ENCODE measurements around the gene PLCB1.
"Not testable (repeated sequence)": the region's sequence is repeated elsewhere in the genome, so short reads cannot be mapped to it uniquely, and the experiment has no call there.

The PLCB1 gene

DNA sequence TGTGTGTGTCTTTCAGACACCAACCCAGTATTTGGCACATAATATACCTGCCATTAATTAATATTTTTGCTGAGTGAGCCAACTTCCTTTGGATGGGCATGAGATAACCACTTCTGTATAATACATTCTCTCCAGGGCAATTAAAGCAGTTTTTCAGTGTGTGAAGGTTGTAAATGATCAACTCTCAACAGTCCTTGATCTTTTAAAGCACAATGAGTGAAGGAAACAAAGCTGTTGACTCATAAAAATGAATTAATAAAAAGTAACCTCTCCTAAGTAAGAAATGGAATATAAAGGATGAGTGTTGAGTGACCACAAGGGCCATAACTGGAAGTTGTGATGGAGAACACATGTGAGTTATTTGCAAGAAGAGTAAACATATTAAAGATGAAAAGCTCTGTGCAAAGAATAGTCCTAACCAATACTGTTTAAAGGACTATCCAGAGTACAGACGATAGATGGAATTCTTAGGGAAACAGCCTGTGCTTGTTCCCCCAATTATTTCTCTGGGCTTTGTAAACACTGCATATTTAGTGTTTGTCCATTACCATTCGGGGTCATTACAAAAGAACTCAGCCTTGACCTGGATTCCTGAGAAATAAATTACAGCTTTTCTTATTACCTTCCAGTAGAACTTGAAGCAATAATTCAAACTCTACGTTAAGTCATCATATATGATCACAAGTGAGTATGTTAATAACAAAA is 446.2 kb downstream of the PLCB1 start:
- DNase-seq = no peak

DNA sequence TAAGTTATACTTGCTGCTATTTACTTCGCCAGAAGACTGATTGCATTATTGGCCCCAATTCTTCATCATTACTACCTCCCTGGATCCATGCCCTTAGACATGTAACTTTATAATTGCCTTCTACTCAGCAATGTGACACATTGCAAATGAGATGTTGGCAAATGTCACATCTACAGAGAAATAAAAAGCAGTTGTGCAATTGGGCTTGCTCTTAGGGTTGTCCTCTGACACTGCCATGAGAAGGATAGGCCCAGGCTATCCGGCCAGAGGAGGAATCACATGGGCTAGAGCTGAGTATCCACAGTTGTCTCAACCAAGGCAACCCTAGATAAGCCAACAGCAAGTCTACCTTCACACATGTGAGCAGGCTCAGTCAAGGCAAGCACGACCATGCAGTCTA is 447.0 kb downstream of the PLCB1 start:
- no peak for DNase-seq

DNA sequence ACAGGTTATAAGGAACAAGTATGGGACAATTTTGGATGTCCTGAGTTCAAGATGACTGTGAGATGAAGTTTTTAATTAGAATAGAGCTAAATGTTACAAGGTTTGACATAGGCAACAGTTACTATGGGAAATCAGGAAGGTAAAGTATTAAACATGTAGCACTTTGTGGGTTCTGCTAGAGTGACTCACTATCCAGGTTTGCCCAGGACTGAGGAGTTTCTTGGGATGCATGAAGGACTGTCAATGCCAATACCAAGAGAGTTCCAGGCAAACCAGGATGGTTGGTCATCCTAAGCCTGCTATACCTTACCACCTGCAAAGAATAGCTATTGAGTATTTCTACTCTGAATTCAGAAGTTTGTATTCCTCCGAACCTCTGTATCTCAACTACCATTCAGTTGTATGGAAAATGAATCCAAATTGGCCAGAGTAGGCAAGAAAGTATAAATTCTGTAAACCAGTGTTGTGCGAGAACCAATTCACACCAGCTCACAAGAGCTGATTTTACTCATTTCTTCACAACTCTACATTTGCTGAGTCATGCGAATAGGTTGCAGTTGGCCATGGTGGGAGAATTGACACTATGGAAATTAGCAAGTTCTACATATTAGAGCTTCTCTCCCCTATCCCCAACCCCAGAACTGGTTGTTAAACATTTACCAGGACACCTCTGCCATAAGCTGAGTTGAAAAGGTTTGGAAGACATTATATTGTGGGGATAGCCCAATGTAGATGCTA is 449.5 kb downstream of the PLCB1 start:
- DNase-seq = no peak

DNA sequence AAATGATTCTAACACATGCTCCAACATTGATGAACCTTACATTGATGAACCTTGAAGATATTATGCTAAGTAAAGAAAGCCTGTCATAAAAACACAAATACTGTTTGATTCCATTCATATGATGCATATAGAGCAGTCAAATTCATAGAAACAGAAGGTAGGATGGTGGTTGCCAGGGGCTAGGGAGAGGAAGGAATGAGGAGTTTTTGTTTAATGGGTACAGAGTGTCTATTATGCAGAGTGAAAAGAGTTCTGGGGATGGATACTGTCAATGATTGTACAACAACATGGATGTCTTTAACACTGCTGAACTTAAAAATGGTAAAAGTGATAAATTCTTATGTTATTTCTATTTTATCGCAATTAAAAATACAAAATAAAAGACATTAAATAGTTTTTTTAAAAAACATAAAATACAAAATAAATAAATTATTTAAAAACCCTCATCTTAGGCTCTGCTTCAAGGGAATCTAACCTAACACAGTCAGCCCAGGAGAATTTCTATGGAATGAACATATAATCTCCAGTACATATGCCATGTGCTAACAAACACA is 451.0 kb downstream of the PLCB1 start:
- DNase-seq = no peak

DNA sequence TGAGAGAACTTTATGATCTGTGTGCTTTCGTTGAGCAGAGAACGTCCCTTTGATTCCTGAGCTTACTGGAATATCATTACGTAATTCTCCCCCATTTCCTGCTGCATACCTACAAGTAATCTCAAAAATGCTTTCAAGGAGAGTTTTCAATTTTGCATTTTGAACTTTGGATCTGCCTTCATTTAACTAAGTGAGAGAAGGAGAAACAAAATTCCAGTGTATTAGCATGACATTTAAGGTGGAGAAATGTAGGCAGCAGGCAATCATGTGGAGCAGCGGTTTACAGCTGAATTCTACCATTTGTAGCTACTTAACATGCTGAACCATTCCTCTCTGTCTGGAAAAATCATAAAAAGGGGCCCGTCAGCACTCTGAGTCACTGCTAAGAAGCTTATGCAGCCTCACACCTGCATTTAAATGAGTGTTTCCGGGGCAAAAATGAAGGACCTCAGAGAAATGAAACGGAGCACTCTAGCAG is 451.5 kb downstream of the PLCB1 start:
- no peak for DNase-seq

DNA sequence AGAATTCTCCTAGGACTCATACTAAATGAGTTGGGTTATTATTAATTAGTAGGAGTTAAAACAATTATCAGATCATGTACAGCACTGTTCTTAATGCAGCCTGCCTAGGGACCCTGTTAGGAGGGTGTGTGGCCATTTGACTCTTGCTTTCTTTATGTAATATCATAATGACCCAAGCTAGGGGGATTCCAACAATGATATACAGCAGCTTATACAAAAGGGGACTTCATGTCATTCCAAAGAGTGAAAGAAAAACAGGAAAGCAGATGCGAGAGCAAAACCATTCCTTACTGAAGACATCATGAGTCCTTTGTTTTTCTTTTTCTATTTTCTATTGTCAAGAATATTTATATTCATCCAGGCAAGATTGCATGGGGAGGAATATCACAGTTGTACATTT is 455.2 kb downstream of the PLCB1 start:
- DNase-seq = no peak

DNA sequence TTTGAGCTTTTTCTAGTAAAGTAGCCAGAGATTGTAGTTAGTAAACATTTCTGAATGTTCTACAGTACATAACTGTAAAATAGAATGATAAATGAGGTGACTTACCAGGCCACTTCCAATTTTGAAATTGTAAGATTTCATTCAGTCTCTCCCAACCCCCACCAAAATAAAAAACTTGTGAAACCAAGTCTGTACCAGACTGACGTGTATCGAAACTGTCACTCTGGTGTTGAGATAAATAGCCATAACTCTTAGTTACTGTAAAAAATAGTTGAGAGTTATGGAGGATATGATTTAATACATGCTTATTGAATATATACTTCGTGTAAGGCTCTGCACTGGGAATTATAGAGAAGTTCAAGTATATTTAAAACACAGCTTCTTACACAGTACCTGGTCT is 455.7 kb downstream of the PLCB1 start:
- no peak for DNase-seq

DNA sequence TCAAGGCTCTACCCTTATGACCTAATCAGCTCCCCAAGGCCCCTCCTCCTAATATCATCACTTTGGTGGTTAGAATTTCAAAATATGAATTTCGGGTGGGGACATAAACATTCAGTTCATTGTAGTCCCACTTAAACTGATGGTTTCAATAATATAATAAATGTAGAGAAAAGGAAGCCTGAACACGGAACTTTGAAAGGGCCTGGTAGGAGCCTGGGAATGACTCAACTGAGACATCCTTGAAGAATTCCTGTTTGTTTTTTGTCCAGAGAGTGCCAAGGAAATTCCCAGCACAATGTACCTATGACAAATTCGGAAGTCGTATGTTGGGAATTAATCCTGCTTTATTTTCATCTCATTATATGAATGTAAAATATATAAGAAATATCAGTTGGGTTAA is 457.9 kb downstream of the PLCB1 start:
- no peak for DNase-seq

DNA sequence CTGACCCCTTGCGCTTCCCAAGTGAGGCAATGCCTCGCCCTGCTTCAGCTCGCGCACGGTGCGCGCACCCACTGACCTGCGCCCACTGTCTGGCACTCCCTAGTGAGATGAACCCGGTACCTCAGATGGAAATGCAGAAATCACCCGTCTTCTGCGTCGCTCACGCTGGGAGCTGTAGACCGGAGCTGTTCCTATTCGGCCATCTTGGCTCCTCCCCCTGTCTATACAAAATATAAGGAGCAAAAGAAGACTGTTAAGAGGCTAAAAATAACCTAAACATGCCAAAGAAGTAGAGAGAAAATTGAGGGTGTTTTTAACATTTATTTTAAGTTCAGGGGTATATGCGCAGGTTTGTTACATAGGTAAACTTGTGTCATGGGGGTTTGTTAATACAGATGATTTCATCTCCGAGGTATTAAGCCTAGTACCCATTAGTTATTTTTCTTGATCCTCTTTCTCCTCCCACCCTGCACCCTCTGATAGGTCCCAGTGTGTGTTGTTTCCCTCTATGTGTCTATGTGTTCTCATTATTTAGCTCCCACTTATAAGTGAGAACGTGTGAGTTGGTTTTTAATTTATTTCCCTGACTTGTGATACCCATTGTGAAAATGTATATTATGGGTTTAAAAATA is 469.0 kb downstream of the PLCB1 start:
- not testable (repeated sequence) for DNase-seq

DNA sequence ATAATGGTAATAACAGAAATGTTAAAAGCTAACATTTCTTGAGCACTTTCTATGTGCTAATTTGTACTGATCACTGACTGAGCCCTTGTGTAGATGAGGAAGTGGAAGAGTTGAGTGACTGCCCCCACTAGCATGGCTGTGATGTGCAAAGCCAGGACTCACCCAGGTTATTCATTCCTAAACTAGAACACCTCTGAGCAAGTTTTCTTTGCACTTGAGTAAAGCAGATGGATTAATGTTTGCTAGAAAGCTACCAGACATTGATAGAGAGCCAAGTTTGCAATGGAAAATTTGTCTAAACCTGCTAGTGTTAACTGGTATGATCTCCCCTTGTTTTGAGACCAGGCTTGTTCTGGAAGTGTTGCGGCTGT is 469.5 kb downstream of the PLCB1 start:
- no peak for DNase-seq

DNA sequence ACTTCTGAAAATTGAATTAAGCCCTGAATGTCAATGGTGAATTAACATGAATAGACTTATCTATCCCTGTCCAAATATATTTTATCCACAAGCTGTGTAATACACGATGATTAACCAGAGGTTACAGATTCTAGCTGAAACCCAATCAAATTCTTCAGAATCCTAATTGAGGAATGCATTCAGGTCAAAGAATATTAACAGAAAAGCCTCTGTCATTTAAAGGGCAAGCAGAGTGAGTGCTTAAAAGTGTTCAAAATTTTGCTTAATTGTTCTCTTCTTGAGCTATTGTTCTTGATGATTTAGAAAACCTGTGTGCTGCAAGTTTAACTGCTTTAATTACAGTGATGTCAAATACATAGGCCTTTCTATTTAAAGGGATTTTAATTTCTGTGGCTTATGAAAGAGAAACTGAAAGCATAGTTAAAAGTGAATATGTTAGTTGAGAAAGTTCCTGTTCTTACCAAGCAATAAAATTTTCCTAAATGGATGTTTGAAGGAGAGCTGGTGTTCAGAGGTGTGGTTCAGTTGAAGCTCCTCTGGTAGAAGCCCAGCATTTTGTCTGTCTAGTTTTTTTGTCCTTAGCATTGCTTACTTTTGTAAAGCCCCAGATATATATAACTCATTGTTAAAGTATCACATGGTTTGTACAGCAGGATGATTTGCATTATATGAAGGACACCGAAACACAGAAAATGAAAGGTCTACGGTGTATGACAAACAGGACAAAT is 470.5 kb downstream of the PLCB1 start:
- DNase-seq = no peak

DNA sequence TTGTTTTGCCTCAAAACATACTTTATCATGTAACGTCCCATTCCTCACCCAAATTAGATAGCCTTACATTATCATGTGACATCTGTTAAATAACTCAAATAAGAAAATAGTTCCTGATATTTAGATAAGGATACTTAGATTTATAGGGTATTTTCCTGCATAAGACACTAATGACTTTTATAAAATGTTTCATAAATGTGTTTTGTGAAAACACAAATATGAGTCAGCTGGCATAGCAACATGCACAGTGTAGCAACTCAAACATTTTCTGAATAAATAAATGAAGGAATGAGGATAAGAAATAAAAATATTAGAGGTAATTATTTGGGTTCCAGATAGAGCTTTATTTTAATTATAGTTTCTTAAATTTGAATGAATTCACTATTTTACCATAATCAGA is 476.4 kb downstream of the PLCB1 start:
- no peak for DNase-seq

DNA sequence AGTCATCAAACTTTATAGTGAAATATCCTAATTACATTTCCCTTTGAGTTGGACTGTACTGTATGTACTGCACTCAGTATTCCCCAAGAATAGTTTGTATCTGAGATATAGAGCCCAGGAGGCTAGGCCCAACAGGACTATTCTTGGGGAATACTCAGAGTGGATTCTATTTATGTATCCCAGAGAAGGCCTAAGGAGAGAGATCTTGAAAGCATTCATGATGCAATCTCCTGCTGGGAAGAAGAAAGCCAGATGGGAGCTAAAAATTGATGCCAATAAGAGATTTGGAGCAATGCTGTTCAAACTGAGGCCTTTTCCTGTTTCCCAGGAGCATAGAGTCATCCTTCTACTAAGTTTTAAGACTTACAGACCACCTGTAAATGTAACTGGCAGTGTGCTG is 484.7 kb downstream of the PLCB1 start:
- DNase-seq = no peak

DNA sequence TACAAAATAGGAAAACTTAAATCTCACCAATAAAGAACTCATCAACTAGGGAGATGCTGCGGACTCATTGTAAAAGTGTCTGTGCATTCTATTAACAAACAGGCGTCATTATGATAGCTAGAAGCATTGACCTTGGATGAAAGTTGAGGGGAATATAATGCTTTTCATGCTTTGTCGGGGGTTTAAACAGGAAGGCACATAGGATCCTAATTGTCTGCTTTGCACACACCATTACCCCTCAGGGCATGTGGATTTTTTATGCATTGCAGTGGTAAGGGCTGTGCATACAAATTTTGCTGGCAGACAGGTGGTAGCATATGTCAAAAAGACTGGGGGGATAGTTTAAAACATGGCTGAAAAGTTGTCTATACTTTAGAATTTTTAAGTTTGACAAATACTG is 488.9 kb downstream of the PLCB1 start:
- no peak for DNase-seq

DNA sequence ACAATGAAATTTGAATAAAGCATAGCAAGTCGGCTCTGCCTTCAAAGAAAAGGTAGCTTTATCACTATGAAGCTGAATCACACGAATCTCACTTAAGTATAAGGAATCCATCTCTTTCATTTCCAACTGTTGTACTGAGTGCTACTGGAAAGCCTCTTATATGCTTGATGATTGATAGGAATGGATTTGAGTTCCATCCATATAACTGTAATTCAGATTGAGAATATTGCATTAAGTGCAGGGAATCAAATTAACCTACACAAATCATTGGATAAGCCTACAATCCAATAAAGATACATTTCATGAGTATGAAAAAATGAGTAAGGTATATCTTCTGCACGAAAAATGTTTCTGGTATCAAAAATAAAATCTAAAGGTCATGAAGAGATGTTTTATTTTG is 492.0 kb downstream of the PLCB1 start:
- DNase-seq = no peak

DNA sequence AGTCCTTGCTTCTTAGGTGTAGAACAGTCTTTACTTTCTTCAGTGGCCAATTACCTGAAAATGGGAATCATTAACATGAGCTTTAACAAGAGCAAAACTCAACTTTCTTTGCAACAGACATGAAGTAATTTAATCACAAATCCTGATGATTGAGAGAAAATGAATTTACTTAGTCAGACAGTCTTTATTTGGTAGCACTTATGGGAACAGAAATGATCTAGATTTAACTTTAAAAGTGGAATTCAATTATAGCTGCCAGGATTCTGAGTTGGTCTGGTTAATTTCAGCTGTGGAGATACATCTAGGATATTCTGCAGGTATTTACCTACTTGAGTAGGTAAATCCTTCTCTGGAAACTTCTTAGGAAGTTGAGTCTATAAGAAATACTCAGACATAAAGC is 492.6 kb downstream of the PLCB1 start:
- no peak for DNase-seq

DNA sequence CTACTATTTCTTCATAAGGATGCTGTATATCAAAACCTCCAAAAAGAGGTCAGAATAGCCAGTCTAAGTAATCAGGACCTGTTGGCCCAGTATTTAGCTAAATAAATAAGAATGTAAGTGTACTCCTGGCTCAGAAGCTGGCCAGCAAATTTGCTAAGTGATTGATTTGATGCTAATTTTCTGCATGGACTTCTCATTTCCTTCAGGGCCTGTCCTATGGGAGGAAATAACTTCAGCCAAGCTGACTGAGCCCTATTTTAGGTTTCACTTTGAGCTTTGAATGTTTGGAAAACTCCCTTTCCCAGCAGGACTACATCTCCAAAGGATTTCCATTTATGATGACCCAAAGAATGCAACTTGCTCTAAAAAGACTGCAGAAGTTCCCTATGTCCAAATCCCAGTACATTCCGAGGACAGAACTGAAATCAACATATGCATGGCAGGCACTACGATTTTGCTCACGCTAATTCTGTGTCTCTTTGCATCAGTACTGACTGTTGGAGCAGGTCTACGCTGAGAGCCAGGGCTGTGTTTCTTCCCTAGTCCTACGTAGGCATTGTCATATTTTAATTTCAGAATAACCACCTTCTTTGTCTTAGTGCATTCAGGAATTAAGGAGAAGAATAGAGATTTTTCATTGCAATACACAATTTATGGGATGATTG is 495.4 kb downstream of the PLCB1 start:
- DNase-seq = no peak

DNA sequence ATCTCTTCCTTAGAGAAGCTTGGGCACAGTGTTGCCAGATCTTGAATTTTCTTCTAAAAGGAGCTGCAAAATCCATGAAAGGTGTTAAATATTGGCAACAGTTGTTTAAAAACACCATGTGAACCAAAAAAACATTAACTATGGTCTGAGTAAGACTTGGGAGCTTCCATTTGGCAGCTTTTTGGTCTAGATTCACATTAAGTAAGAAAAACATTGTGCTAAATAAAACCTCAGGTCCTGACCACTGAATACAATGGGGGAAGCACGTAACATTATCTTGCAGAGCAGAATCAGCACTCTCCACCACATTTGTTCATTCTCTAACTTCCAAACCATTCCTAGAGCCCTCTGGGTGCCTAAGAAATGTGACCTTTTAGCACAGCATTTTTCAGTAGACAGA is 499.2 kb downstream of the PLCB1 start:
- DNase-seq = no peak

DNA sequence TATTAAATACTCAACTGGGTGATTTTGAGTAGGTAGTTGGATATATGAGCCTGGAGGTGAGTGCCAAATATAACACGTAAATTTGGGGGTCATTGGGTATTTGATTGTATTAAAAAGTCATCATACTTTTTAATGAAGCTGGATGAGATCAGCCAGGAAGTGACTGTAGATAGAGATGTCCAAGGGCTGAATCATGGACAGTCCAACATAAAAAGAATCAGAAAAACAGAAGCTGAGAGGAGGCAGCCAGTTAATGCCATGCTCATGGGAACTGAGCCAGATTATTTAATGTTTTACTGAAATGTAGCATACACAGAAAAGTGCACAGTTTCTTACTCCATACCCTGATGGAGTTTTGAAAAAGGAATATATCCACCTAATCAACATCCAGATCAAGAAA is 501.3 kb downstream of the PLCB1 start:
- no peak for DNase-seq

DNA sequence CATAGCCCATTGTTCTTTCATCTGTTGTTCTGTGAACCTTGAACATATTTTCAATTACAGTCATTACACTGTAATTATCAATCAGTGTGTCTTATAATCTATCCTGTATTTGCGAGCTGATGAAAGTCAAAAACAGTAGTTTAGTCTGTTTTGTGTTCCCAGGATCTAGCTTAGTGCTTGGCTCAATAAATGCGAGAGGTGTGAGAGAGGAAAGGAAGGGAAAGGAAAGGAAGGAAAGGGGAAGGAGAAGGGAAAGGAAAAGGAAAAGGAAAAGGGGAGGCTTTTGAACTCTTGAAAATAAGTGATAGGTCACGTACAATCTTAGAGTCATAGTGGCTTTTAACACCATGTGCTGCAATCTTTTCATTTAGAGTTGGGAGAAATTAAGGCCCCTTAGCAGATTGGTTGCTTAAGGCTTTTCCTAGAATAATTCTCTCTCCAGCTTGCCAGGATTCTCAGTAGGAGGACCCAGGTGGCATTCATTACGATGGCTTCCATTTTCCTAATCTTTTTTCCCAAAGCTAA is 503.0 kb downstream of the PLCB1 start:
- DNase-seq = no peak

DNA sequence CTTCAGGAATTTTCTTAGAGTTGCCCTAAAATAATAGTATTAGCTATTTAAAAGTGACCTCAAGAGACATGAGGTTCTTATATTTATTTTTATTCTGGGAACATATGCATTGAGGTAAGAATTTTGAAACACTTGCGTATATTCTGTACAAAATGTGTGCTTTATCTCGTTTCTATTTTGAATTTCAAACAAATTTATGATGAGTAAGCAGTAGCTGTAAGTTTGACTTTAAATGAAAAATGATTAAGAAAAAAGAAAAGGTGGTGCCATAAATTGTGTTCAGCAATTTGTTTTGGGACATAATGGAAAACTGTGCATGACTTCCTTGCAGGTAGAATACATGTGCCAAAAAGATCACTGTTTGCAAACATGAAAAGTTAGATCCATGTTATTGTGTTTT is 503.8 kb downstream of the PLCB1 start:
- no peak for DNase-seq

DNA sequence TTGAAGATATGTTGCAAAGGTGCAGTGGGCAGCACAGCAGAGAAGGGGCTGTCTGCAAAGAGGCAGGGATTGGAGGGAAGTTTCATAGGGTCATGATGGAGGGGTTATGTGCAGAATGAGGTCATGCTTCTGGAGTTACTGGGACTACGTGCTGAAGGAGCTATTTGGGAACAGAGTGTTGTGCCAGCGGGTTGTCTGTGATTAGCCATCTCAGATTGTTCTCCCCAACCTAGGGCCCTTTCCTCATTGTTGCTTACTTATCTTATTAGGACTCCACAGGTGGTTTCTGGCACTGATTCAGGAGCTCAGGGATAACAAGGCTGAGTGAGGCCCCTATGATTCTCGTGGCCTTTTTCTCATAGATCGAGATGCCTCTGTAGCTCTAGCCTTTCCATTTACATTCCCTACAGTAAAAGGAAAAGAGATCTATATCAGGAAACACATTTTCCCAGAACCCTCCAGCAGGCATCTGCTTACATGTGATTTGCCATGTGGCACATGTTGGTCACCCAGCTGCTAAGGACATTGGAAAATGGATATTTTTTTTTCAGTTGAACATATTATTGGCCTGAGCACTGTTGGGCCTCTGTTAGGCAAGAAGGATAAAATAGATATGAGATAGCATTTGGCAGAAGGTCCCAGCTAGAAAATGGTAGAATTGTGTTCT is 507.2 kb downstream of the PLCB1 start:
- no peak for DNase-seq
